Type B pancreatic cell (in vitro differentiated cells): Measurements from ENCODE around the gene R3HCC1L. TPM values are rescaled to one million over a fixed set of nuclear protein-coding genes. Genes with fewer than 3 reads are reported as not detected.
A peak's percentile ranks its signal among the peaks of the same experiment; 100 is the strongest.

Source experiments
- DNase-seq: peaks from one replicate; pipeline ENCODE4 v3.0.0; 2021; ENCODE audit warnings: mixed read lengths; ENCODE audit not compliant: unreplicated experiment; ENCODE audit errors: extremely low spot score
- H3K27ac Mint-ChIP-seq: 2 replicates; pipeline ENCODE4 v1.8.0; 2021; ENCODE audit warnings: mild to moderate bottlenecking, mixed read lengths
- H3K27me3 Mint-ChIP-seq: 2 replicates; pipeline ENCODE4 v1.8.0; 2021; ENCODE audit warnings: mixed read lengths
- H3K36me3 Mint-ChIP-seq: 2 replicates; pipeline ENCODE4 v1.8.0; 2021; ENCODE audit warnings: mixed read lengths
- H3K4me1 Mint-ChIP-seq: one replicate; pipeline ENCODE4 v1.8.0; 2021; ENCODE audit warnings: mixed read lengths; ENCODE audit not compliant: unreplicated experiment
- H3K4me3 Mint-ChIP-seq: 2 replicates; pipeline ENCODE4 v1.8.0; 2021; ENCODE audit warnings: mild to moderate bottlenecking, mixed read lengths
- H3K9me3 Mint-ChIP-seq: 2 replicates; pipeline ENCODE4 v1.8.0; 2021; ENCODE audit warnings: mixed read lengths
- CTCF ChIP-seq: fragments of 200-600 bp; sonication (generic); conservative IDR thresholded peaks from 2 replicates; pipeline ENCODE4 v1.5.0; 2021; ENCODE audit warnings: antibody characterized with exemption, mild to moderate bottlenecking
- total RNA-seq: library from RNA; stranded (reverse); gene quantifications from 2 replicates; pipeline ENCODE4 v1.2.1, GENCODE V29; 2021; ENCODE audit warnings: low replicate concordance

Gene R3HCC1L
- total RNA-seq, 1 donor from 2014 or later = 15.4 TPM

- Mint-ChIP-seq H3K4me3 (no peak overlapping the region), H3K4me1 (no peaks in the 10 kb centered on the region), H3K9me3 (no peaks in the 10 kb centered on the region), H3K27me3 (no peaks in the 10 kb centered on the region), H3K27ac (no peak overlapping the region), H3K36me3 (peaks cover 19% of the 10 kb centered on the region)
- no peak for DNase-seq
- TF ChIP-seq CTCF = no peak
Observed at GRCh38 chr10:98231417-98231816, 97.0 kb downstream of the R3HCC1L start.

GRCh38 chr10:98235846-98236245 is 101.4 kb downstream of the R3HCC1L start:
- no peak for DNase-seq
- H3K9me3 Mint-ChIP-seq = no peaks in the 10 kb centered on the region
- peaks cover 23% of the 10 kb centered on the region for H3K36me3 Mint-ChIP-seq
- no peak for TF ChIP-seq CTCF
- H3K4me3 Mint-ChIP-seq = no peak overlapping the region
- H3K27ac Mint-ChIP-seq = no peak overlapping the region
- no peaks in the 10 kb centered on the region for H3K27me3 Mint-ChIP-seq
- H3K4me1 Mint-ChIP-seq = no peaks in the 10 kb centered on the region

GRCh38 chr10:98236862-98237261 is 102.4 kb downstream of the R3HCC1L start:
- no peak overlapping the region for H3K4me3 Mint-ChIP-seq
- TF ChIP-seq CTCF = no peak
- H3K36me3 Mint-ChIP-seq = peaks cover 16% of the 10 kb centered on the region
- no peak overlapping the region for H3K27ac Mint-ChIP-seq
- no peaks in the 10 kb centered on the region for H3K9me3 Mint-ChIP-seq
- no peaks in the 10 kb centered on the region for H3K27me3 Mint-ChIP-seq
- H3K4me1 Mint-ChIP-seq = no peaks in the 10 kb centered on the region
- DNase-seq = no peak

GRCh38 chr10:98238391-98238790 is 103.9 kb downstream of the R3HCC1L start:
- peaks cover 3% of the 10 kb centered on the region for H3K4me1 Mint-ChIP-seq
- H3K9me3 Mint-ChIP-seq = no peaks in the 10 kb centered on the region
- no peak for DNase-seq
- TF ChIP-seq CTCF = no peak
- H3K36me3 Mint-ChIP-seq = peaks cover 16% of the 10 kb centered on the region
- H3K4me3 Mint-ChIP-seq = no peak overlapping the region
- no peak overlapping the region for H3K27ac Mint-ChIP-seq
- H3K27me3 Mint-ChIP-seq = no peaks in the 10 kb centered on the region

DNA sequence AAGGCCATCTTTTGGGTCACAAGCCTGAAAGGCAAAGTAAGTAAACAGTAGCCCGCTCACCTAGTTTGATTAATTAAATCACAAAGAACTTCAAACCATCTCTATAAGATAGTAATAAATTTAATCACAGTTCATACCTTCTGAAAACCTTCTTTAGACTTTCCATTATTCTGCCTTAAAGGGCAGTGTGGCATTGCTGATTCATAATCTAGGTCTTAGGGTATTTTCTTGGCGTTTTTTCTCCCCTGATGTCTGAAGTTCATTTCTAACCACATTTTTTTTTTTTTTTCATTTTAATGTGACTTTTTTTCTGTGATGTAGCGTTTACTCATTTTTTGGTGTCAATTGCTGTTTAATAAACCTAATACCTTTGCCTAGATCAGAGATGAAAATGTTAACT is 106.1 kb downstream of the R3HCC1L start:
- DNase-seq = no peak
- no peaks in the 10 kb centered on the region for H3K27me3 Mint-ChIP-seq
- H3K27ac Mint-ChIP-seq = no peak overlapping the region
- no peak overlapping the region for H3K4me3 Mint-ChIP-seq
- peaks cover 13% of the 10 kb centered on the region for H3K36me3 Mint-ChIP-seq
- H3K9me3 Mint-ChIP-seq = no peaks in the 10 kb centered on the region
- no peak for TF ChIP-seq CTCF
- peaks cover 7% of the 10 kb centered on the region for H3K4me1 Mint-ChIP-seq

GRCh38 chr10:98242823-98243222 is 108.4 kb downstream of the R3HCC1L start:
- no peak for DNase-seq
- Mint-ChIP-seq H3K27me3 (no peaks in the 10 kb centered on the region), H3K27ac (no peak overlapping the region), H3K9me3 (no peaks in the 10 kb centered on the region), H3K36me3 (peaks cover 5% of the 10 kb centered on the region), H3K4me1 (peaks cover 17% of the 10 kb centered on the region), H3K4me3 (no peak overlapping the region)
- TF ChIP-seq CTCF = peak; percentile 76
